ENCODE data around the gene TMEM258. TPM values are rescaled to one million over a fixed set of nuclear protein-coding genes. Genes with fewer than 3 reads are reported as not detected.

Gene TMEM258
- total RNA-seq, 4 donors from 2014 or later: 33.6 to 42.8 (median 36.6) TPM

MicroRNAs within 50 kb of the gene (microRNA counts, 767-probe panel; counts per million panel counts)
- microRNA hsa-miR-1908 (0 to 358 counts per million in 2 donors), microRNA hsa-miR-611 (0 to 358 counts per million in 2 donors)

Other genes with a start within 250 kb of the TMEM258 start
- 1 to 10 TPM; 1.5 to 7.5 (median 5.1) TPM for gene SYT7, start 211.5 kb downstream of the TMEM258 start, total RNA-seq
- gene DAGLA, start 112.2 kb downstream of the TMEM258 start, total RNA-seq: 1 to 10 TPM in 2 of 4 donors, under 1 TPM in 2; 0.23 to 1.8 (median 0.79) TPM
- gene MYRF, start 40.0 kb downstream of the TMEM258 start, total RNA-seq: 1 to 10 TPM in 2 of 4 donors, under 1 TPM in 1, not detected in 1; 0.23 to 2.6 (median 1.4) TPM
- 1 to 10 TPM; 7.9 to 9.1 (median 8.8) TPM for gene FEN1, start 312 bp upstream of the TMEM258 start, total RNA-seq
- gene FADS1, start 24.4 kb upstream of the TMEM258 start, total RNA-seq: 10 to 100 TPM in 2 of 4 donors, 1 to 10 TPM in 2; 7.3 to 58.6 (median 21.8) TPM
- gene FADS2, start 35.7 kb upstream of the TMEM258 start, total RNA-seq: 100 to 1,000 TPM in 2 of 4 donors, 10 to 100 TPM in 2; 15.4 to 540 (median 173) TPM
- gene FADS3, start 98.9 kb upstream of the TMEM258 start, total RNA-seq: 10 to 100 TPM; 10.9 to 27.8 (median 18.3) TPM
- 10 to 100 TPM in 1 of 4 donors, 1 to 10 TPM in 3; 6.1 to 10.9 (median 7.8) TPM for gene RAB3IL1, start 125.0 kb upstream of the TMEM258 start, total RNA-seq
- 1 to 10 TPM in 3 of 4 donors, under 1 TPM in 1; 0.89 to 2.8 (median 1.5) TPM for gene BEST1, start 157.8 kb upstream of the TMEM258 start, total RNA-seq
- 1,000 to 10,000 TPM in 1 of 4 donors, 100 to 1,000 TPM in 3; 583 to 1,081 (median 634) TPM for gene FTH1, start 175.0 kb upstream of the TMEM258 start, total RNA-seq